IMR-90 (cell line): ENCODE data around the gene SPIC. TPM values are rescaled to one million over a fixed set of nuclear protein-coding genes. Genes with fewer than 3 reads are reported as not detected.

ENCODE experiments used
- ATAC-seq: fragments of 200-7000 bp; cut with Tn5 transposase; 2 replicates; pipeline ENCODE4 v1.9.1; 2020; ENCODE audit warnings: low read depth, mild to moderate bottlenecking, moderate library complexity
- BruUV-seq: library from RNA; stranded (reverse); fragments of 400-500 nt; replicated peaks from 2 replicates; lab custom pipeline; 2021; lab: Mats Ljungman, UMichigan
- CTCF ChIA-PET: fragments of 300-600 bp; formaldehyde crosslinking; extraction: SDS; loops from one replicate; lab custom pipeline; 2021; ENCODE audit warnings: antibody characterized with exemption; lab: Yijun Ruan, JAX
- POLR2A ChIA-PET: fragments of 300-600 bp; sonication (Branson Sonifier 250); formaldehyde crosslinking; loops from one replicate; lab custom pipeline; 2022; ENCODE audit warnings: antibody characterized with exemption; ENCODE audit not compliant: unreplicated experiment; lab: Charles Lee
- DNase-seq: peaks from one replicate; pipeline ENCODE4 v3.0.0; 2013
- H2AFZ ChIP-seq: replicated peaks from 2 replicates; pipeline ENCODE3; 2013; ENCODE audit warnings: low read length, mild to moderate bottlenecking; ENCODE audit not compliant: poor library complexity
- H2AK5ac ChIP-seq: 2 replicates; pipeline ENCODE4 v1.6.1; 2013; ENCODE audit warnings: low read depth, low read length, inconsistent platforms
- H2AK9ac ChIP-seq: replicated peaks from 2 replicates; pipeline ENCODE3; 2013; ENCODE audit warnings: mild to moderate bottlenecking, low read depth, low read length, moderate library complexity; ENCODE audit not compliant: poor library complexity
- H2BK120ac ChIP-seq: 2 replicates; pipeline ENCODE4 v1.6.1; 2013; ENCODE audit warnings: low read depth, low read length, inconsistent platforms
- H2BK15ac ChIP-seq: 3 replicates; pipeline ENCODE4 v1.6.1; 2013; ENCODE audit warnings: low read depth, low read length, inconsistent platforms
- H2BK20ac ChIP-seq: 2 replicates; pipeline ENCODE4 v1.6.1; 2013; ENCODE audit warnings: low read depth, mild to moderate bottlenecking, inconsistent platforms, low read length, moderate library complexity
- H2BK5ac ChIP-seq: 2 replicates; pipeline ENCODE4 v1.6.1; 2013; ENCODE audit warnings: mild to moderate bottlenecking, low read depth, low read length, inconsistent platforms; ENCODE audit not compliant: poor library complexity, severe bottlenecking
- H3K14ac ChIP-seq: replicated peaks from 2 replicates; pipeline ENCODE4 v1.6.1; 2013; ENCODE audit warnings: low read depth, low read length, inconsistent platforms
- H3K18ac ChIP-seq: 2 replicates; pipeline ENCODE4 v1.6.1; 2013; ENCODE audit warnings: low read depth, low read length, control low read depth
- H3K23ac ChIP-seq: 2 replicates; pipeline ENCODE4 v1.6.1; 2013; ENCODE audit warnings: low read depth, low read length, inconsistent platforms
- H3K27ac ChIP-seq: 2 replicates; pipeline ENCODE4 v1.5.1; 2013; ENCODE audit warnings: mild to moderate bottlenecking, control low read depth, low read length; ENCODE audit not compliant: insufficient read depth
- H3K27me3 ChIP-seq: 2 replicates; pipeline ENCODE4 v1.6.1; 2013; ENCODE audit warnings: low read length; ENCODE audit not compliant: control insufficient read depth, insufficient read depth
- H3K36me3 ChIP-seq: 2 replicates; pipeline ENCODE4 v1.6.1; 2013; ENCODE audit warnings: low read length, mixed read lengths; ENCODE audit not compliant: control insufficient read depth, insufficient read depth
- H3K4ac ChIP-seq: 2 replicates; pipeline ENCODE4 v1.6.1; 2013; ENCODE audit warnings: low read depth, low read length, inconsistent platforms
- H3K4me1 ChIP-seq: 2 replicates; pipeline ENCODE4 v1.6.1; 2013; ENCODE audit warnings: low read length, mixed read lengths; ENCODE audit not compliant: control insufficient read depth, insufficient read depth
- H3K4me2 ChIP-seq: 2 replicates; pipeline ENCODE4 v1.6.1; 2013; ENCODE audit warnings: low read depth, mild to moderate bottlenecking, control low read depth, low read length, moderate library complexity
- H3K4me3 ChIP-seq: 2 replicates; pipeline ENCODE4 v1.5.1; 2013; ENCODE audit warnings: low read depth, mild to moderate bottlenecking, control low read depth, low read length, moderate library complexity; ENCODE audit not compliant: insufficient read depth
- H3K56ac ChIP-seq: 2 replicates; pipeline ENCODE4 v1.6.1; 2013; ENCODE audit warnings: low read length, inconsistent platforms; ENCODE audit not compliant: insufficient read depth; ENCODE audit errors: extremely low read depth
- H3K79me1 ChIP-seq, 2 experiments: 2 replicates each; pipeline ENCODE4 v1.6.1; 2013; ENCODE audit warnings: low read length in 2 of 2, inconsistent platforms in 1 of 2, low read depth in 1 of 2
- H3K9ac ChIP-seq: 2 replicates; pipeline ENCODE4 v1.6.1; 2013; ENCODE audit warnings: low read depth, low read length, control low read depth
- H3K9me1 ChIP-seq: 2 replicates; pipeline ENCODE4 v1.6.1; 2013; ENCODE audit warnings: low read length, inconsistent platforms; ENCODE audit not compliant: insufficient read depth
- H3K9me3 ChIP-seq: 2 replicates; pipeline ENCODE4 v1.6.1; 2013; ENCODE audit warnings: low read length; ENCODE audit not compliant: control insufficient read depth, insufficient read depth
- H4K20me1 ChIP-seq: 2 replicates; pipeline ENCODE4 v1.6.1; 2013; ENCODE audit warnings: low read length, inconsistent platforms; ENCODE audit not compliant: insufficient read depth
- H4K5ac ChIP-seq: 2 replicates; pipeline ENCODE4 v1.6.1; 2013; ENCODE audit warnings: mild to moderate bottlenecking, low read depth, low read length, control low read depth
- H4K8ac ChIP-seq, 2 experiments: 2 replicates each; pipeline ENCODE4 v1.6.1; 2013; ENCODE audit warnings: low read depth in 2 of 2, low read length in 2 of 2, control low read depth in 1 of 2, inconsistent platforms in 1 of 2
- H4K91ac ChIP-seq: 2 replicates; pipeline ENCODE4 v1.6.1; 2013; ENCODE audit warnings: low read depth, low read length, inconsistent platforms; ENCODE audit not compliant: insufficient read depth
- BHLHE40 ChIP-seq: fragments of 150-350 bp; IDR thresholded peaks from 2 replicates; pipeline ENCODE4 v1.6.1; 2016; ENCODE audit warnings: mild to moderate bottlenecking, low read depth, low read length
- CEBPB ChIP-seq: IDR thresholded peaks from 2 replicates; pipeline ENCODE4 v1.6.1; 2012; ENCODE audit warnings: low read depth, low read length, improper control_type of control experiment
- CHD1 ChIP-seq: IDR thresholded peaks from 2 replicates; pipeline ENCODE4 v1.6.1; 2012; ENCODE audit warnings: low read depth, low read length, improper control_type of control experiment
- FOS ChIP-seq: fragments of 150-350 bp; IDR thresholded peaks from 2 replicates; pipeline ENCODE4 v1.6.1; 2016; ENCODE audit warnings: low read depth, low read length
- MAFK ChIP-seq: IDR thresholded peaks from 2 replicates; pipeline ENCODE4 v1.6.1; 2012; ENCODE audit warnings: low read depth, low read length, improper control_type of control experiment
- MAZ ChIP-seq: IDR thresholded peaks from 2 replicates; pipeline ENCODE4 v1.6.1; 2012; ENCODE audit warnings: low read depth, mild to moderate bottlenecking, low read length, improper control_type of control experiment, moderate library complexity, borderline replicate concordance
- MXI1 ChIP-seq: IDR thresholded peaks from 2 replicates; pipeline ENCODE4 v1.6.1; 2012; ENCODE audit warnings: low read depth, mild to moderate bottlenecking, low read length, moderate library complexity, borderline replicate concordance
- NFE2L2 ChIP-seq: fragments of 150-350 bp; IDR thresholded peaks from 2 replicates; pipeline ENCODE4 v1.6.1; 2016; ENCODE audit warnings: low read depth, mild to moderate bottlenecking, low read length
- POLR2A ChIP-seq: IDR thresholded peaks from 2 replicates; pipeline ENCODE4 v1.6.1; 2012; ENCODE audit warnings: mild to moderate bottlenecking, low read depth, low read length
- RAD21 ChIP-seq: IDR thresholded peaks from 2 replicates; pipeline ENCODE4 v1.6.1; 2012; ENCODE audit warnings: low read length, improper control_type of control experiment
- RCOR1 ChIP-seq: IDR thresholded peaks from 2 replicates; pipeline ENCODE4 v1.6.1; 2012; ENCODE audit warnings: mild to moderate bottlenecking, low read length, improper control_type of control experiment; ENCODE audit not compliant: insufficient replicate concordance
- RFX5 ChIP-seq: IDR thresholded peaks from 2 replicates; pipeline ENCODE4 v1.8.0; 2012; ENCODE audit warnings: low read depth, mild to moderate bottlenecking, low read length, moderate library complexity
- SMC3 ChIP-seq: fragments of 150-350 bp; IDR thresholded peaks from 2 replicates; pipeline ENCODE4 v1.6.1; 2016; ENCODE audit warnings: low read depth, mild to moderate bottlenecking, antibody characterized with exemption, low read length, moderate library complexity
- WGBS, 2 experiments: methylation state at CpG; one replicate each; pipeline versions ENCODE4 v1.1.5 to v1.1.7; 2013; ENCODE audit warnings: missing lambda C conversion rate in 2 of 2; ENCODE audit not compliant: insufficient read length in 1 of 2; ENCODE audit errors: extremely low coverage in 2 of 2; 5-methylcytosine and 5-hydroxymethylcytosine counted together
- dilution Hi-C: fragments of 300-500 bp; cut with HindIII; formaldehyde crosslinking; loops from one replicate; pipeline ENCODE4 v1.14.3; 2018; ENCODE audit warnings: low sequenced_read_pairs; ENCODE audit not compliant: unreplicated experiment
- in situ Hi-C: fragments of 300-500 bp; cut with MboI; formaldehyde crosslinking; loops from 3 replicates; pipeline ENCODE4 v1.14.3; 2019; ENCODE audit warnings: low sequenced_read_pairs, inconsistent platforms, mixed read lengths
- intact Hi-C: fragments of 100-400 bp; cut with micrococcal nuclease; formaldehyde crosslinking; loops from 2 replicates; pipeline ENCODE4 v1.10.0; 2022
- polyA plus RNA-seq, 3 experiments: library from polyadenylated mRNA; depleted of rRNA; stranded (reverse); fragments of >200 nt; gene quantifications; 2 replicates each; pipeline ENCODE4 v1.2.3, GENCODE V29; 2012; ENCODE audit warnings: low replicate concordance in 1 of 3
- total RNA-seq: library from RNA; depleted of rRNA; stranded (reverse); fragments of >200 nt; gene quantifications from 2 replicates; pipeline ENCODE4 v1.2.3, GENCODE V29; 2012
- TF ChIP-seq, protein P1 (sequence below): fragments of 150-350 bp; IDR thresholded peaks from 2 replicates; pipeline ENCODE4 v1.6.1; 2016; ENCODE audit warnings: low read depth, mild to moderate bottlenecking, low read length, moderate library complexity, borderline replicate concordance
- TF ChIP-seq, protein P2 (sequence below): fragments of 150-350 bp; IDR thresholded peaks from 2 replicates; pipeline ENCODE4 v1.6.1; 2017; ENCODE audit warnings: mild to moderate bottlenecking, antibody characterized with exemption, low read length, low read depth
- TF ChIP-seq, protein P3 (sequence below): conservative IDR thresholded peaks from 2 replicates; pipeline ENCODE4 v1.5.1; 2012; ENCODE audit warnings: mild to moderate bottlenecking, low read depth, low read length, improper control_type of control experiment

The SPIC gene
- total and polyA plus RNA-seq, 2 of the 4 experiments (the other 2 are of a cell fraction): not detected

DNA sequence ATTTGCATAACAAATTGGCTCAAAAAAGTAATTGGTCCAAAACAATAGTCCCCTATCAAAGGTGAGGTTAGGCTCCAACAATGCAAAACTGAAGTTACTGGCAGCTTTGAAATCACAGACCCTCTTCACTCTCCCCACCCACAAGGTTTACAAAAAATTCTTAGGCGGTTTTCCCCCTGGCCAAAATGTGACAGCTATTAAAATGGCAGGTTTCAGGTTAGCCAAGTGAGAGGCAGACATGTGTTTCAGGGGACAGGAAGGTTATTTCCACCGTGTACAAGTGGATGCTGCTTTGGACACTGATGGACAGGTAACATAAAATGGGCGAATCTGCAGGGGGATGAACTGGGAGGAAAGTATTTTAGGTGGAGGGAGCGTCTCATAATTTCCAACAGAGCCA lies 888 bp upstream of the SPIC start:
- Histone ChIP-seq H3K4me2 (no peak overlapping the region), H3K23ac (no peak overlapping the region), H3K9ac (no peak overlapping the region), H4K91ac (no peak overlapping the region), H3K79me1 (no peaks in the 10 kb centered on the region), H3K4me1 (no peaks in the 10 kb centered on the region), H3K4ac (no peak overlapping the region), H2AK9ac (no peak overlapping the region), H2BK15ac (no peak overlapping the region), H2AK5ac (no peak overlapping the region), H2BK20ac (no peak overlapping the region), H3K27ac (no peak overlapping the region), H4K20me1 (no peaks in the 10 kb centered on the region), H4K5ac (no peak overlapping the region), H2BK120ac (no peak overlapping the region), H2BK5ac (no peak overlapping the region), H3K36me3 (no peaks in the 10 kb centered on the region), H2AFZ (no peak overlapping the region), H3K9me3 (no peaks in the 10 kb centered on the region), H3K4me3 (no peak overlapping the region), H3K18ac (no peak overlapping the region), H4K8ac (no peak overlapping the region), H3K56ac (no peak overlapping the region), H3K9me1 (no peaks in the 10 kb centered on the region), H3K14ac (no peak overlapping the region), H3K27me3 (no peaks in the 10 kb centered on the region; the same call in 1 of the 2 replicates)
- no TSS peak for BruUV-seq
- ChIA-PET CTCF (no interaction called here), POLR2A (interaction anchor here (0.6 kb wide), 1 partner anchor 31 kb away, joined by 3 read pairs; no protein-coding TSS in a partner anchor)
- in situ Hi-C loops: no loop called here
- intact Hi-C loops: no loop called here
- DNase-seq: no peak
- WGBS, 2 experiments: no CpG with 5 or more reads among the region's 4 CpGs
- dilution Hi-C loops: no loop called here
- no peak for ATAC-seq
- TF ChIP-seq RCOR1 (no peak), CHD1 (no peak), MAFK (no peak), SMC3 (no peak), POLR2A (no peak), MAZ (no peak), RFX5 (no peak), FOS (no peak), MXI1 (no peak), NFE2L2 (no peak), RAD21 (no peak), BHLHE40 (no peak), CEBPB (no peak)
- TF ChIP-seq, protein P1, sequence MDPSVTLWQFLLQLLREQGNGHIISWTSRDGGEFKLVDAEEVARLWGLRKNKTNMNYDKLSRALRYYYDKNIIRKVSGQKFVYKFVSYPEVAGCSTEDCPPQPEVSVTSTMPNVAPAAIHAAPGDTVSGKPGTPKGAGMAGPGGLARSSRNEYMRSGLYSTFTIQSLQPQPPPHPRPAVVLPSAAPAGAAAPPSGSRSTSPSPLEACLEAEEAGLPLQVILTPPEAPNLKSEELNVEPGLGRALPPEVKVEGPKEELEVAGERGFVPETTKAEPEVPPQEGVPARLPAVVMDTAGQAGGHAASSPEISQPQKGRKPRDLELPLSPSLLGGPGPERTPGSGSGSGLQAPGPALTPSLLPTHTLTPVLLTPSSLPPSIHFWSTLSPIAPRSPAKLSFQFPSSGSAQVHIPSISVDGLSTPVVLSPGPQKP: no peak
- TF ChIP-seq, protein P2, sequence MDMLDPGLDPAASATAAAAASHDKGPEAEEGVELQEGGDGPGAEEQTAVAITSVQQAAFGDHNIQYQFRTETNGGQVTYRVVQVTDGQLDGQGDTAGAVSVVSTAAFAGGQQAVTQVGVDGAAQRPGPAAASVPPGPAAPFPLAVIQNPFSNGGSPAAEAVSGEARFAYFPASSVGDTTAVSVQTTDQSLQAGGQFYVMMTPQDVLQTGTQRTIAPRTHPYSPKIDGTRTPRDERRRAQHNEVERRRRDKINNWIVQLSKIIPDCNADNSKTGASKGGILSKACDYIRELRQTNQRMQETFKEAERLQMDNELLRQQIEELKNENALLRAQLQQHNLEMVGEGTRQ: no peak
- TF ChIP-seq, protein P3, sequence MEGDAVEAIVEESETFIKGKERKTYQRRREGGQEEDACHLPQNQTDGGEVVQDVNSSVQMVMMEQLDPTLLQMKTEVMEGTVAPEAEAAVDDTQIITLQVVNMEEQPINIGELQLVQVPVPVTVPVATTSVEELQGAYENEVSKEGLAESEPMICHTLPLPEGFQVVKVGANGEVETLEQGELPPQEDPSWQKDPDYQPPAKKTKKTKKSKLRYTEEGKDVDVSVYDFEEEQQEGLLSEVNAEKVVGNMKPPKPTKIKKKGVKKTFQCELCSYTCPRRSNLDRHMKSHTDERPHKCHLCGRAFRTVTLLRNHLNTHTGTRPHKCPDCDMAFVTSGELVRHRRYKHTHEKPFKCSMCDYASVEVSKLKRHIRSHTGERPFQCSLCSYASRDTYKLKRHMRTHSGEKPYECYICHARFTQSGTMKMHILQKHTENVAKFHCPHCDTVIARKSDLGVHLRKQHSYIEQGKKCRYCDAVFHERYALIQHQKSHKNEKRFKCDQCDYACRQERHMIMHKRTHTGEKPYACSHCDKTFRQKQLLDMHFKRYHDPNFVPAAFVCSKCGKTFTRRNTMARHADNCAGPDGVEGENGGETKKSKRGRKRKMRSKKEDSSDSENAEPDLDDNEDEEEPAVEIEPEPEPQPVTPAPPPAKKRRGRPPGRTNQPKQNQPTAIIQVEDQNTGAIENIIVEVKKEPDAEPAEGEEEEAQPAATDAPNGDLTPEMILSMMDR: no peak
